LNCaP clone FGC (cell line): ENCODE measurements around the gene STXBP2.

Source experiments
- DNase-seq: peaks from one replicate; pipeline ENCODE4 v3.0.0-alpha.2; 2011; ENCODE audit warnings: low read depth
- H3K4me3 ChIP-seq: 2 replicates; pipeline ENCODE4 v1.5.1; 2011; ENCODE audit warnings: mild to moderate bottlenecking, low read depth, low read length, control low read depth
- CTCF ChIP-seq: IDR thresholded peaks from 2 replicates; pipeline ENCODE4 v1.5.1; 2012; ENCODE audit warnings: mild to moderate bottlenecking; ENCODE audit not compliant: control insufficient read depth, insufficient read depth; ENCODE audit errors: extremely low read depth

Gene STXBP2

GRCh38 chr19:7614859-7615741, 21.8 kb upstream of the STXBP2 start:
- no peak for TF ChIP-seq CTCF
- no peak for DNase-seq
- H3K4me3 ChIP-seq = no peak overlapping the region

- DNase-seq = no peak
- no peak overlapping the region for H3K4me3 ChIP-seq
- TF ChIP-seq CTCF = no peak
Observed at GRCh38 chr19:7617172-7617571, 19.7 kb upstream of the STXBP2 start.

- DNase-seq = no peak
- TF ChIP-seq CTCF = no peak
Observed at GRCh38 chr19:7617735-7618134, 19.2 kb upstream of the STXBP2 start.

GRCh38 chr19:7618348-7618747, 18.6 kb upstream of the STXBP2 start:
- peak; percentile 70 for DNase-seq
- peak overlapping the region; percentile 42 for H3K4me3 ChIP-seq
- TF ChIP-seq CTCF = no peak

More at GRCh38 chr19:7617735-7618134, 19.2 kb upstream of the STXBP2 start:
- no peak overlapping the region for H3K4me3 ChIP-seq

GRCh38 chr19:7618771-7619510, 18.0 kb upstream of the STXBP2 start:
- peak; percentile 97 for DNase-seq
- no peak for TF ChIP-seq CTCF
- peak overlapping the region; percentile 42 for H3K4me3 ChIP-seq

- peak overlapping the region; percentile 41 for H3K4me3 ChIP-seq
- no peak for TF ChIP-seq CTCF
- DNase-seq = peak; percentile 84
Observed at GRCh38 chr19:7619671-7620441, 17.1 kb upstream of the STXBP2 start.
